ENCODE data around the gene GAL3ST3. TPM values are rescaled to one million over a fixed set of nuclear protein-coding genes. Genes with fewer than 3 reads are reported as not detected.

Gene GAL3ST3
- total and polyA plus RNA-seq, 2 donors (not counting 1 experiment from before 2014, with no cell fraction given) = not detected

DNA sequence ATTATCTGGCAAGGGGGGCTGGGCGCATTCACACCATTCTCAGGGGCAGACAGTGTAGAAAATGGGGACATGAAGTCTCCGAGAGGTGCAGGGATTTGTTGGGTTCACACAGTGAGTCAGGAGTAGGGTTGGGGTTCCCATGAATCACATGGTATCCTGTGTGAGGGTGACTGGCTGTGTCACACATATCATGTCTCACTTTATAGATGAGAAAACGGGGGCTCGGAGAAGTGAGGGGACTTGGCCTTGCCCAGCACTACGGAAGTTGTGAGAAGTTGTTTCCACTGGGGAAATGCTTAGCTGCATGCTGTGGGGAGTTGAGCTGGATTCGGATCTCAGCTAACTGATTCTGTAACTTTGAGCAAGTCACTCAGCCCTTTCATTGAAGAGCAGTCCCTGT, 4.2 kb downstream of the GAL3ST3 start:
- no peaks in the 10 kb centered on the region for H3K36me3 ChIP-seq (ENCODE audit: control insufficient read depth, insufficient read depth, low read length)
- no peak overlapping the region for H3K9ac ChIP-seq (ENCODE audit: insufficient read depth, low read length)
- no peaks in the 10 kb centered on the region for H3K79me2 ChIP-seq (ENCODE audit: control insufficient read depth, insufficient read depth, low read length)
- no peaks in the 10 kb centered on the region for H4K20me1 ChIP-seq (ENCODE audit: control insufficient read depth, extremely low read depth, insufficient read depth, low read length)
- DNase-seq (ENCODE audit: low read depth in 2 of 2) = no peak
- H3K4me2 ChIP-seq (ENCODE audit: extremely low read depth, insufficient read depth, low read length) = peak overlapping the region; percentile 23
- no peak overlapping the region for H3K27ac ChIP-seq (ENCODE audit: insufficient read depth, low read length)
- H3K4me1 ChIP-seq (ENCODE audit: control insufficient read depth, extremely low read depth, insufficient read depth, low read length) = no peaks in the 10 kb centered on the region
- H3K4me3 ChIP-seq (replicated peaks in 1 of 4; ENCODE audit: control extremely low read depth in 1 of 4, insufficient read depth in 1 of 4, low read depth in 3 of 4, low read length in 4 of 4) = no peak overlapping the region
- no peak overlapping the region for H2AFZ ChIP-seq (ENCODE audit: low read length)
- no peaks in the 10 kb centered on the region for H3K9me3 ChIP-seq (ENCODE audit: control insufficient read depth, insufficient read depth, low read depth, low read length)
- no peak for TF ChIP-seq EZH2 (IDR thresholded peaks at IDR 0.05; ENCODE audit: low read length, missing control alignments)
- TF ChIP-seq, protein P1, sequence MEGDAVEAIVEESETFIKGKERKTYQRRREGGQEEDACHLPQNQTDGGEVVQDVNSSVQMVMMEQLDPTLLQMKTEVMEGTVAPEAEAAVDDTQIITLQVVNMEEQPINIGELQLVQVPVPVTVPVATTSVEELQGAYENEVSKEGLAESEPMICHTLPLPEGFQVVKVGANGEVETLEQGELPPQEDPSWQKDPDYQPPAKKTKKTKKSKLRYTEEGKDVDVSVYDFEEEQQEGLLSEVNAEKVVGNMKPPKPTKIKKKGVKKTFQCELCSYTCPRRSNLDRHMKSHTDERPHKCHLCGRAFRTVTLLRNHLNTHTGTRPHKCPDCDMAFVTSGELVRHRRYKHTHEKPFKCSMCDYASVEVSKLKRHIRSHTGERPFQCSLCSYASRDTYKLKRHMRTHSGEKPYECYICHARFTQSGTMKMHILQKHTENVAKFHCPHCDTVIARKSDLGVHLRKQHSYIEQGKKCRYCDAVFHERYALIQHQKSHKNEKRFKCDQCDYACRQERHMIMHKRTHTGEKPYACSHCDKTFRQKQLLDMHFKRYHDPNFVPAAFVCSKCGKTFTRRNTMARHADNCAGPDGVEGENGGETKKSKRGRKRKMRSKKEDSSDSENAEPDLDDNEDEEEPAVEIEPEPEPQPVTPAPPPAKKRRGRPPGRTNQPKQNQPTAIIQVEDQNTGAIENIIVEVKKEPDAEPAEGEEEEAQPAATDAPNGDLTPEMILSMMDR (conservative IDR thresholded peaks at IDR 0.05 in 1 of 2, IDR thresholded peaks at IDR 0.05 in 1 of 2; ENCODE audit: low read depth in 1 of 2, low read length in 2 of 2) = no peak
- H3K27me3 ChIP-seq (ENCODE audit: control insufficient read depth, insufficient read depth, low read length) = peaks cover 27% of the 10 kb centered on the region

DNA sequence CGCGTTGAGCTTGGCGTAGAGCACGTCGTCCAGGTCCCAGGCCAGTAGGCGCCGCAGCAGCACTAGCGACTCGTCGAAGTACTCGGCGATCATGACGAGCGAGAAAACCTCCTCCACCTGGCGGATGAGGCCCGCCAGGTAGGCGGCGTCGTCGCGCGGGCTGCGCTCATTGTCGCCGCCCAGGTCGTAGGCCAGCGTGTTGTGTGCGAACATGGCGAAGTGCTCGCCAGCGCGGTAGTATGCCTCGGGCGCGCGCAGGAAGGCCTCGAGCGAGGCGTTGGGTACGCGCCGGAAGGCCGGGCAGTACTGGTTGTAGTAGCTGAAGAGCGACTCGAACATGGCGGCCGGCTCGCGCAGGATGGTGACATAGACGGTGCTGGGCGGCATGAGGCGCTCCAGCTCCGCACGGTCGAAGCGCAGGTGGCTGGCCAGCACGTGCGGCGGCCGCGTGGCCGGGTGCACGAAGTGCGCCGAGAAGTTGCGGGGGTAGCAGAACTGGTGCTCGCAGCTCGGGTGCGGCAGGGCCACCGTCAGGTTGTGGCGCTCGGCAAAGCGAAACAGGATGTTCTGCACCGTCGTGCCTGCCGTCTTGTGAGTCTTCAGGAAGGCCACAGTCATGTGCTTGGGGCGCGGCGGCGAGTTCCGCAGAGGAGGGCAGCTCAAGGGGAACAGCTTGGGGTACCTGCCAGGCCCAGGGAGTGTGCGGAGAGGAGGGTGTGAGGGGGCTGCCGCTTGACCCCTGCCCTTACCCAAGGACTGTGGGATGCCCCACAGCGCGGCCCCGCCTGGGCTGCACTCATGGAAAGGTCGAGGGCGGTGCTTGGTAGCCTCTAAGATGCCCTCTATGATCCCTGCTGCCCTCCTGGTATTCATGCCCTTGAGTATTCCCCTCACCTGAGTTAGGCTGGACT, 5.7 kb downstream of the GAL3ST3 start:
- H3K9me3 ChIP-seq (ENCODE audit: control insufficient read depth, insufficient read depth, low read depth, low read length) = no peaks in the 10 kb centered on the region
- no peak overlapping the region for H3K4me3 ChIP-seq (replicated peaks in 1 of 4; ENCODE audit: control extremely low read depth in 1 of 4, insufficient read depth in 1 of 4, low read depth in 3 of 4, low read length in 4 of 4)
- no peaks in the 10 kb centered on the region for H3K79me2 ChIP-seq (ENCODE audit: control insufficient read depth, insufficient read depth, low read length)
- peaks cover 34% of the 10 kb centered on the region for H3K27me3 ChIP-seq (ENCODE audit: control insufficient read depth, insufficient read depth, low read length)
- H3K9ac ChIP-seq (ENCODE audit: insufficient read depth, low read length) = no peak overlapping the region
- no peak for DNase-seq (ENCODE audit: low read depth in 2 of 2)
- no peaks in the 10 kb centered on the region for H3K36me3 ChIP-seq (ENCODE audit: control insufficient read depth, insufficient read depth, low read length)
- no peak overlapping the region for H2AFZ ChIP-seq (ENCODE audit: low read length)
- H3K4me2 ChIP-seq (ENCODE audit: extremely low read depth, insufficient read depth, low read length) = no peak overlapping the region
- TF ChIP-seq, protein P1 (conservative IDR thresholded peaks at IDR 0.05 in 1 of 2, IDR thresholded peaks at IDR 0.05 in 1 of 2; ENCODE audit: low read depth in 1 of 2, low read length in 2 of 2) = no peak
- no peak for TF ChIP-seq EZH2 (IDR thresholded peaks at IDR 0.05; ENCODE audit: low read length, missing control alignments)
- no peak overlapping the region for H3K27ac ChIP-seq (ENCODE audit: insufficient read depth, low read length)
- H4K20me1 ChIP-seq (ENCODE audit: control insufficient read depth, extremely low read depth, insufficient read depth, low read length) = no peaks in the 10 kb centered on the region
- H3K4me1 ChIP-seq (ENCODE audit: control insufficient read depth, extremely low read depth, insufficient read depth, low read length) = no peaks in the 10 kb centered on the region

GRCh38 chr11:66042227-66042995, 6.5 kb downstream of the GAL3ST3 start:
- Histone ChIP-seq H3K9ac (ENCODE audit: insufficient read depth, low read length) (no peak overlapping the region), H3K36me3 (ENCODE audit: control insufficient read depth, insufficient read depth, low read length) (no peaks in the 10 kb centered on the region), H3K4me1 (ENCODE audit: control insufficient read depth, extremely low read depth, insufficient read depth, low read length) (no peaks in the 10 kb centered on the region), H3K4me2 (ENCODE audit: extremely low read depth, insufficient read depth, low read length) (no peak overlapping the region), H3K27me3 (ENCODE audit: control insufficient read depth, insufficient read depth, low read length) (peaks cover 33% of the 10 kb centered on the region), H3K9me3 (ENCODE audit: control insufficient read depth, insufficient read depth, low read depth, low read length) (no peaks in the 10 kb centered on the region), H2AFZ (ENCODE audit: low read length) (no peak overlapping the region), H3K27ac (ENCODE audit: insufficient read depth, low read length) (no peak overlapping the region), H3K79me2 (ENCODE audit: control insufficient read depth, insufficient read depth, low read length) (no peaks in the 10 kb centered on the region), H4K20me1 (ENCODE audit: control insufficient read depth, extremely low read depth, insufficient read depth, low read length) (no peaks in the 10 kb centered on the region), H3K4me3 (replicated peaks in 1 of 4; ENCODE audit: control extremely low read depth in 1 of 4, insufficient read depth in 1 of 4, low read depth in 3 of 4, low read length in 4 of 4) (no peak overlapping the region)
- DNase-seq (ENCODE audit: low read depth in 2 of 2) = no peak
- TF ChIP-seq, protein P1 (conservative IDR thresholded peaks at IDR 0.05 in 1 of 2, IDR thresholded peaks at IDR 0.05 in 1 of 2; ENCODE audit: low read depth in 1 of 2, low read length in 2 of 2) = no peak
- TF ChIP-seq EZH2 (IDR thresholded peaks at IDR 0.05; ENCODE audit: low read length, missing control alignments) = no peak
